HG03103 (cell line): ENCODE results near the gene CSRP1.

Experiments used
- ATAC-seq: cut with Tn5 transposase; IDR thresholded peaks from one replicate; pipeline ENCODE4 v1.9.1; 2021; ENCODE audit warnings: low read depth; ENCODE audit not compliant: unreplicated experiment

Gene CSRP1

GRCh38 chr1:201461645-201462441 is 45.1 kb downstream of the CSRP1 start:
- no peak for ATAC-seq

- no peak for ATAC-seq
Observed at GRCh38 chr1:201460814-201461644, 45.9 kb downstream of the CSRP1 start.

DNA sequence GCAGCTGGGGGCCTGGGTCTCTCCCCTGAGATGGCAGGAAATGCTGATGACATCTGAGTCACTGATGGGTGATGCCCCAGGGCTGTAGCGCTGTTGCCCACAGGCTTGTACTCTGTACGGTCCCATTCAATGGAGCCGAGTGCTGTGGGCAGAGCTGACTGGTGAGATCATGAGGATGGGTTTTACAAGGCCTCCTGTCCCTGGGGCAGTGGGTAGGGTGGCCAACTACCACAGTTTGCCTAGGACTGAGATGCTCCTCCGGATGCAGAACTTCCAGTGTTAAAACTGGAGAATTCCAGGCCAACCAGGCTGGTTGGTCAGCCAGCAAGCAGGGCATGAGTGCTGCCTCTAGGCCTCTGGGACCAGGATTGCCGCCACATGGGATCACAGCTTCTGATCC is 47.1 kb downstream of the CSRP1 start:
- ATAC-seq: no peak

DNA sequence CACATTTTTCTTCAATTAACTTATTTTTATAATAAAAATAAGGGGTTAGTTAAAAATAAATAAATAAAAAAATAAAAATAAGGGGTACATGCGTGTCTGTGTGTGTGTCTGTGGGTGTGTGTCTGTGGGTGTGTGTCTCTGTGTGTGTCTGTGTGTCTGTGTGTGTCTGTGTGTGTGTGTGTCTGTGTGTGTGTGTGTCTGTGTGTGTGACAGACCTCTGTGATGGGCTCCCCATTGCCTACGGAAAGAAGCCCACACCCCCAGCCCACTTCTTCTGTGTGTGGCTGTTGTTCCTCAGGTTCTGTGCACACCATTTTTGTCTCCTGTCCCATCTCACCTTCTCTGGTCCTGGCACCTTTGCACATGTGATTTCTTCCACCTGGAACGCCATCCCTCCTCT is 47.9 kb downstream of the CSRP1 start:
- no peak for ATAC-seq

DNA sequence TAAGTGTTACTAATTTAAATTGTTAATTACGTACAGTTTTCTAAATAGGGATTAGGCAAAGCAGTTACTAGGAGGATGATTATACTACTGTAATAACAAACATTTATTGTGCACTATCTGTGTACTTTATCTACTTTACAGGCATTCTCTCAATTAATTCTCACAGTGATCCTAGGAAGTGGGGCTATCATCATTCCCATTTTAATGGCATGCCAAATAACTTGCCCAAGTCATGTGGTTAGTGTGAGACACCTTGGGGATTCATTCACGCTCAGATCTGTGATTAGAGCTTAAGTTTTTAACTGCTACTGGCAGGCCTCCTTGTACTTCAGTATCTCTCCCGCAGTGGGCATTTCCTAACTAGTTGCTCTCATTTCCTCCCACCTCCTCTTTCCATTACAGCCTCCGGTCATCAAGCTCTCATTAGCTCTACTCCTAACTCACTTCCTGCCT is 49.4 kb downstream of the CSRP1 start:
- no peak for ATAC-seq

DNA sequence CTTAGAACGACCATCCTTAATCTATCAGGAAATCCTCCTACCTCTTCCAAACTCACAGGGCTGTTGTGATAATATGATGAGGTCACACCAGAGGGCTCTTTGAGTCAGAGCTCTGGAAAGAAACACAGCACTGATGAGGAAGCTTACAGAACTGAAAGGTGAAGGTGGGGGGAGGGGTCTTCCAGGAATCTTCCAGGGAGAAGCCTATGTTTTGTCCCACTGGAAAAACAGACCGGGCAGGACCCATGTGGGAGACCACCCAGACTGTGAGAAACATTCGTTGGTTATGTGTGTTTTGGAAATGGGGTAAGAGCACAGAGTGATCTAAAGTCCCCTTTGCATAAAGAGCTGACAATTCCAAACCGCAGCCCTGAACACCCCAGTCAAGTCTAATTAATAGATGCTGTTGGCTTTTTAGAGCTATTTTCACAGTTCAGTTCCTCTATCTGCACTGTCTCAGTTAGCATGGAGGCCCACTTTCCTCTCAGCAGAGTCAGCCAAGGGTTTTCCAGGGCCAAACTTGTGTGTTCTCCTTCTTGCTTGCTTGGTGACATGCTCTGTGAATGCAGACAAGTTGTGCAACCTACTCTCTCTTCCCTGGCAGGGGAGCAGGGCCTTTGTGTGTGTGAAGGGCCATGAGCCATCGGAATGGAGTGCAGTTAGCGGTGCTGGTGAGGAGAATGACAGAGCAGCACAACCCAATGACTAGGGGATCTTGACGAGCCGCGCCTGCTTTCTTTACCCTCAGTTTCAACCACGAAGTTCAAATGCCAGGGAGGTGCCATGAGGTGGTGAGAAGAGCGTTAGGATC is 50.2 kb downstream of the CSRP1 start:
- no peak for ATAC-seq

DNA sequence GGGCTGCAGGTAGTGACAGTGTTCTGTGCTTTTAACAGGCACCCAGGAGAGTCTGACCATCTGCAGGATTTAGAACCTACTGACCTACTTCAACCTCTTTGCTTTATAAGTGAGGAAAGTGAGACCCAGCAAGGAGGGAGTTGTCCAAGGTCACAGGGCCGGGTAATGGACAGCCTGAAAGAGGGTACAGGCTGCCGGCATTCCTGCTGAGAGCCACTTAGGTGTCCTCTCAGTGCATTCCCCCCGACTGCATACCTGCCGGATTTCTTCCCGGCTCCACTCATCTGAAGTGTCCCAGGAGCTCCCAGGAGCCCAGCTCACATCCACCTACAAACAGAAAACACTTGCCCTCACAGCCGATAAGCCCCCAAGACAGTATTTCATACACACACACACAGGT is 51.8 kb downstream of the CSRP1 start:
- ATAC-seq: no peak

- ATAC-seq: no peak
Observed at GRCh38 chr1:201454608-201455007, 52.3 kb downstream of the CSRP1 start.

DNA sequence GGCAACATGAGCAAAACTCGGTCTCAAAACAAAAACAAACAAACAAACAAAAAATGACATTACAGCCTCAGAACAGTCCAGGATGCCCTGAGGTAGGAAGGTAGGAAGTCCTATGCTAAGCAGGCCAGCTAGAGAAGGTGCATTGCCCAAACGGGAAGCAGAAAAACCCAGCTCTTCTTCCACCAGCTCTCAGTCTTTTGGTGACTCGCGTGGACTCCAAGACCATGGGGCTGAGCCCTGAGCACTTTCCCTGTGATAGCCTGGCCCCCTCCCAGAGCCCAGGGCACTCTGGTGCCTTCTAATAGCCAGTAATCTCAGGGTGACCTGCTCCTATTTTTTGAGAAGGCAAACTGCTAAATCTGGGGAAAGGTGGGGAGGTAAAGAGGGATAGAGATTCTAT is 54.1 kb downstream of the CSRP1 start:
- ATAC-seq: no peak

DNA sequence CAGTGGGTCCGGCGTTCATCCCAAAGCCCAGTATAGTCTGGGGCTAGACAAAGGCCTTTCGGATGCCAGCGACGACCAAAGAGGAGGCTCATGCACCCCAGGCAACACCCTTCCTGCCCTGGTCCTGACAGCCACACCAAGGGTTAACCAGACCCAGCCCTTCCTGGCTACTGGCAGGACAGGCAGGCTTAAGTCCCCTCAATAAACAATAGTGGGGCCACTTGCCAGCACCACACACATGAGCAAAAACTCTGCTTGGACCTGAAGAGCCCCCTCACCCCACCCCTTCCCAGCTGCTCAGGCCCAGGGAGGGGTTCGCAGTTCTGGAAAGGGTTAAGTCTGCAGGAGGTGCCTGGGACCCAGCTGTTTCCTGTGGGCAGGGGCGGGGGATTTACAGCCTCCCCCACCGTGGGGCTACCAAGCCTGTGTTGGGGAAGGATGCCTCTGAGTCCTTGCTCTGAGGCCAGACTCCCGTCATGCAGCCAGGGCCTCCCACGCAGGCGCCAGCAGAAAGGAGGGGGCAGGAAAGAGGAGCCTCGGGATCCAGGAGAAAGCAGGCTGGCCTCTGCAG is 56.1 kb downstream of the CSRP1 start:
- no peak for ATAC-seq

DNA sequence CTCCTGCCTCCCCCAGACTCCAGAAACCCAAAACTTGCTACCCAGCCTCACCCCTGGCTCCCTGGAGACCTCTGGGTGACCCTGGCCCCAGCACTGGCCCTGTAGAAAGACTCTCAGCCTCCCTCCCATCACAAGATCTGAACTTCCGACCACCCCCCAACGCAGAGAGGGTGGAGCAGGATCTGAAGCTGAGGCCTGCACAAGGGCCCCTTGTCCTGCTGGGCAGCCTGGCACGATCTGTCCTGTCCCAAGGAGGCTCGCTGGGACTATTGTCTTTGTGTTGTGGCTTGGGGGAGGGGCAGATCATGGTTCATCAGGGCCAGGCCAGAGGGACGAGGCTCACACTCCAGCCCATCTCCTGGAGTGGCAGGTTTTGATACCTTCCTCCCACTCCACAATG is 57.9 kb downstream of the CSRP1 start:
- ATAC-seq: no peak

GRCh38 chr1:201447903-201448871 is 58.7 kb downstream of the CSRP1 start:
- peak; percentile 87 for ATAC-seq

- no peak for ATAC-seq
Observed at GRCh38 chr1:201445310-201445709, 61.6 kb downstream of the CSRP1 start.

DNA sequence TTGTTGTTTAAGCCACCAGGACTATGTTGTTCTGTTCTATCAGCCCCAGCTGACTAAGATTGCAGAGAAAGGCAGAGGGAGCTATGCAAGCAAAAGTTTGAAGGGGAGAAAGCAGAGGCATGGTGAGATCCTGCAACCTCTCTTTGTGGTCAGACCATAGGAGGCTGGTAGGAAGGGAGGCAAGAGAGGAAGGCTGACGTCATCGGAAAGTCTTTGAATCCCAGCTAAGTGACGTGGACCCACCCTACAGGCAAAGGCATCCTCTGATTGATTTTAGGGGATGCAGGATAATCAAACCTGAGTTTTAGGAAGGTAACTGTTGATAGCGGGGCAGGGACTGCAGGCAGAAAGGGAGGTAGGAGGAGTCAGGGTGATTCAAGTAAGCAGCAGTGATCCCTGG is 62.1 kb downstream of the CSRP1 start:
- ATAC-seq: no peak

GRCh38 chr1:201443747-201444146 is 63.2 kb downstream of the CSRP1 start:
- no peak for ATAC-seq

- ATAC-seq: no peak
Observed at GRCh38 chr1:201436969-201437368, 70.0 kb downstream of the CSRP1 start.

DNA sequence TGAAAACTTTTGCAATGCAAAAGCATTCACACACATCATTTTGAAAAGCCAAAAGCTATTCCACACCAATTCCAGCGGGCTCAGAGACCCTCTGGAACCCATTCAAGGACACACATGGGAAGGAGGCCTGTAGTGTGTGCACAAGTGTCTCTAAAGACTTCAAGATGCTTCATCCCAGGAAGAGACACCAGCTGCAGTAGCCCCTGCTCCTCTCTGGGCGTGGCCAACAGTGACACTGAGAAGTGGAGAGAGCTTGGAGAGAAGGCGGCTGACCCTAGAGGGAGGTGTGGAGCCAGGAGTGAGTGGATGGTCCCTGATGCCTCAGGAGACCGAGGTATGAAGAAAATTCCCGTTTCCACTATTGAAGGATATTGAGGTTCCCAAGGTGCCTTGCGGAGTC is 70.5 kb downstream of the CSRP1 start:
- no peak for ATAC-seq

- ATAC-seq: no peak
Observed at GRCh38 chr1:201434266-201434665, 72.7 kb downstream of the CSRP1 start.

DNA sequence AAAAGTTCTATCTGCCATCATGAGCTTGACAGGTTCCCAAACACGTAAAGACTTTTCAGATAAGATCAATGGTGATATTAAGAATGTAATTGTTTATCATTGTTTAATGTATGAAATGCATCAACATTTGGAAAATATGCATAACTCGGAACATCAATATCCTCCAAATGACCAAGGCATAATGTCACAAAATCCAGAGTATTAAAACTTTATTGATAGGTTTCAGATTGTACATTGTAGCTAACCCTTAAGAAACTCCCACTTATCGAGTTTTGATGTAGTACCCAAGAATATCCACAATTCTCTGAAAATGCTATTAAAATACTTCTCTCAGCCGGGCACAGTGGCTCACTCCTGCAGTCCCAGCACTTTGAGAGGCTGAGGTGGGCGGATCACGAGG is 73.3 kb downstream of the CSRP1 start:
- no peak for ATAC-seq
